HEK293 (cell line): ENCODE data around the gene ZNF710.

Experiments used
- CTCF ChIA-PET: fragments of 350-600 bp; formaldehyde crosslinking; extraction: SDS; loops from one replicate; lab custom pipeline; 2021; ENCODE audit warnings: antibody characterized with exemption; lab: Yijun Ruan, JAX
- POLR2A ChIA-PET: fragments of 300-600 bp; formaldehyde crosslinking; extraction: SDS; loops from one replicate; lab custom pipeline; 2020; ENCODE audit warnings: antibody characterized with exemption, inconsistent platforms; lab: Yijun Ruan, JAX
- H3K27ac ChIP-seq: fragments of 200-500 bp; sonication (Bioruptor generic); 2 replicates; pipeline ENCODE4 v1.5.1; 2014; ENCODE audit warnings: low read depth, low read length, control low read depth, inconsistent platforms; ENCODE audit errors: extremely low read depth
- H3K36me3 ChIP-seq, 2 experiments: fragments of 200-500 bp in 1 of 2; sonication (Bioruptor generic) in 1 of 2; 1 replicate in 1 of 2; 2 replicates in 1 of 2; pipeline ENCODE4 v1.5.1; 2014 to 2017; ENCODE audit warnings: inconsistent platforms in 2 of 2, low read length in 2 of 2; ENCODE audit not compliant: control insufficient read depth in 2 of 2, insufficient read depth in 1 of 2
- H3K4me1 ChIP-seq: fragments of 200-500 bp; sonication (Bioruptor generic); 2 replicates; pipeline ENCODE4 v1.5.1; 2014; ENCODE audit warnings: mild to moderate bottlenecking, low read length, inconsistent platforms; ENCODE audit not compliant: control insufficient read depth, insufficient read depth
- H3K4me3 ChIP-seq: 2 replicates; pipeline ENCODE4 v1.5.1; 2011; ENCODE audit warnings: low read depth, mild to moderate bottlenecking, control low read depth, low read length, moderate library complexity
- H3K9me3 ChIP-seq: fragments of 200-500 bp; sonication (Bioruptor generic); 2 replicates; pipeline ENCODE4 v1.5.1; 2014; ENCODE audit warnings: low read depth, low read length, inconsistent platforms; ENCODE audit not compliant: control insufficient read depth, insufficient read depth
- EGR2 ChIP-seq: fragments of 450-650 bp; formaldehyde crosslinking; IDR thresholded peaks from 2 replicates; pipeline ENCODE4 v1.5.1; 2016; ENCODE audit warnings: low read depth, missing biosample characterization, missing genetic modification characterization
- HOXC10 ChIP-seq: sonication (generic); formaldehyde crosslinking; IDR thresholded peaks from 2 replicates; pipeline ENCODE4 v1.8.1; 2023; ENCODE audit warnings: mild to moderate bottlenecking, missing genetic modification reagents
- KLF1 ChIP-seq: fragments of 450-650 bp; formaldehyde crosslinking; IDR thresholded peaks from 2 replicates; pipeline ENCODE4 v1.5.1; 2016; ENCODE audit warnings: missing biosample characterization, missing genetic modification characterization
- RBAK ChIP-seq: fragments of 450-650 bp; formaldehyde crosslinking; IDR thresholded peaks from 2 replicates; pipeline ENCODE4 v1.5.1; 2016; ENCODE audit warnings: missing biosample characterization, missing genetic modification characterization
- SP2 ChIP-seq: fragments of 450-650 bp; formaldehyde crosslinking; IDR thresholded peaks from 2 replicates; pipeline ENCODE4 v1.5.1; 2016; ENCODE audit warnings: missing biosample characterization, missing genetic modification characterization
- TRIM28 ChIP-seq: IDR thresholded peaks from 2 replicates; pipeline ENCODE4 v1.6.1; 2011; ENCODE audit warnings: low read length, control low read depth, borderline replicate concordance
- YY1 ChIP-seq: fragments of 450-650 bp; formaldehyde crosslinking; IDR thresholded peaks from 2 replicates; pipeline ENCODE4 v1.5.1; 2018; ENCODE audit warnings: missing biosample characterization, missing genetic modification characterization
- ZBTB1 ChIP-seq: fragments of 450-650 bp; formaldehyde crosslinking; IDR thresholded peaks from 2 replicates; pipeline ENCODE4 v1.5.1; 2016; ENCODE audit warnings: missing biosample characterization, missing genetic modification characterization
- ZNF112 ChIP-seq: fragments of 450-650 bp; formaldehyde crosslinking; IDR thresholded peaks from 2 replicates; pipeline ENCODE4 v1.5.0; 2017; ENCODE audit warnings: missing biosample characterization, missing genetic modification characterization
- ZNF114 ChIP-seq: fragments of 450-650 bp; formaldehyde crosslinking; IDR thresholded peaks from 2 replicates; pipeline ENCODE4 v1.5.0; 2017; ENCODE audit warnings: missing biosample characterization, missing genetic modification characterization
- ZNF184 ChIP-seq: fragments of 450-650 bp; IDR thresholded peaks from 2 replicates; pipeline ENCODE4 v1.5.1; 2018; ENCODE audit warnings: missing biosample characterization, mild to moderate bottlenecking, missing genetic modification characterization
- ZNF366 ChIP-seq: fragments of 450-650 bp; formaldehyde crosslinking; conservative IDR thresholded peaks from 2 replicates; pipeline ENCODE4 v1.5.1; 2016; ENCODE audit warnings: missing biosample characterization, missing genetic modification characterization
- ZNF394 ChIP-seq: fragments of 450-650 bp; formaldehyde crosslinking; IDR thresholded peaks from 2 replicates; pipeline ENCODE4 v1.5.1; 2016; ENCODE audit warnings: missing biosample characterization, missing genetic modification characterization, mild to moderate bottlenecking, moderate library complexity, borderline replicate concordance
- ZNF473 ChIP-seq: fragments of 450-650 bp; formaldehyde crosslinking; IDR thresholded peaks from 2 replicates; pipeline ENCODE4 v1.5.1; 2017; ENCODE audit warnings: missing biosample characterization, missing genetic modification characterization
- ZNF501 ChIP-seq: fragments of 450-650 bp; formaldehyde crosslinking; IDR thresholded peaks from 2 replicates; pipeline ENCODE4 v1.5.1; 2016; ENCODE audit warnings: missing biosample characterization, missing genetic modification characterization
- ZNF510 ChIP-seq: fragments of 450-650 bp; formaldehyde crosslinking; IDR thresholded peaks from 2 replicates; pipeline ENCODE4 v1.5.1; 2018; ENCODE audit warnings: mild to moderate bottlenecking, missing genetic modification characterization, missing biosample characterization; ENCODE audit not compliant: insufficient replicate concordance
- ZNF530 ChIP-seq: fragments of 450-650 bp; formaldehyde crosslinking; IDR thresholded peaks from 2 replicates; pipeline ENCODE4 v1.5.1; 2016; ENCODE audit warnings: low read depth, missing biosample characterization, missing genetic modification characterization
- ZNF585B ChIP-seq: fragments of 450-650 bp; formaldehyde crosslinking; IDR thresholded peaks from 2 replicates; pipeline ENCODE4 v1.5.1; 2016; ENCODE audit warnings: missing biosample characterization, missing genetic modification characterization
- ZNF596 ChIP-seq: fragments of 450-650 bp; IDR thresholded peaks from 2 replicates; pipeline ENCODE4 v1.5.0; 2018; ENCODE audit warnings: missing biosample characterization, mild to moderate bottlenecking, missing genetic modification characterization, moderate library complexity
- ZNF629 ChIP-seq: fragments of 450-650 bp; formaldehyde crosslinking; IDR thresholded peaks from 2 replicates; pipeline ENCODE4 v1.5.1; 2017; ENCODE audit warnings: missing biosample characterization, missing genetic modification characterization
- ZNF707 ChIP-seq: fragments of 450-650 bp; formaldehyde crosslinking; IDR thresholded peaks from 2 replicates; pipeline ENCODE4 v1.5.1; 2016; ENCODE audit warnings: missing biosample characterization, missing genetic modification characterization
- ZSCAN23 ChIP-seq: fragments of 450-650 bp; formaldehyde crosslinking; IDR thresholded peaks from 2 replicates; pipeline ENCODE4 v1.5.1; 2016; ENCODE audit warnings: missing biosample characterization, missing genetic modification characterization
- ZSCAN30 ChIP-seq: fragments of 450-650 bp; IDR thresholded peaks from 2 replicates; pipeline ENCODE4 v1.5.1; 2018; ENCODE audit warnings: missing biosample characterization, mild to moderate bottlenecking, missing genetic modification characterization, moderate library complexity
- TF ChIP-seq, protein P1 (sequence below): fragments of 450-650 bp; formaldehyde crosslinking; IDR thresholded peaks from 2 replicates; pipeline ENCODE4 v1.5.1; 2016; ENCODE audit warnings: missing biosample characterization, missing genetic modification characterization
- TF ChIP-seq, protein P2 (sequence below): fragments of 450-650 bp; formaldehyde crosslinking; IDR thresholded peaks from 2 replicates; pipeline ENCODE4 v1.5.1; 2016; ENCODE audit warnings: missing biosample characterization, missing genetic modification characterization
- TF ChIP-seq, protein P3 (sequence below): fragments of 450-650 bp; formaldehyde crosslinking; IDR thresholded peaks from 2 replicates; pipeline ENCODE4 v1.5.1; 2016; ENCODE audit warnings: missing biosample characterization, missing genetic modification characterization, borderline replicate concordance
- TF ChIP-seq, protein P4 (sequence below): fragments of 450-650 bp; formaldehyde crosslinking; IDR thresholded peaks from 2 replicates; pipeline ENCODE4 v1.5.1; 2016; ENCODE audit warnings: missing biosample characterization, missing genetic modification characterization

Gene ZNF710

DNA sequence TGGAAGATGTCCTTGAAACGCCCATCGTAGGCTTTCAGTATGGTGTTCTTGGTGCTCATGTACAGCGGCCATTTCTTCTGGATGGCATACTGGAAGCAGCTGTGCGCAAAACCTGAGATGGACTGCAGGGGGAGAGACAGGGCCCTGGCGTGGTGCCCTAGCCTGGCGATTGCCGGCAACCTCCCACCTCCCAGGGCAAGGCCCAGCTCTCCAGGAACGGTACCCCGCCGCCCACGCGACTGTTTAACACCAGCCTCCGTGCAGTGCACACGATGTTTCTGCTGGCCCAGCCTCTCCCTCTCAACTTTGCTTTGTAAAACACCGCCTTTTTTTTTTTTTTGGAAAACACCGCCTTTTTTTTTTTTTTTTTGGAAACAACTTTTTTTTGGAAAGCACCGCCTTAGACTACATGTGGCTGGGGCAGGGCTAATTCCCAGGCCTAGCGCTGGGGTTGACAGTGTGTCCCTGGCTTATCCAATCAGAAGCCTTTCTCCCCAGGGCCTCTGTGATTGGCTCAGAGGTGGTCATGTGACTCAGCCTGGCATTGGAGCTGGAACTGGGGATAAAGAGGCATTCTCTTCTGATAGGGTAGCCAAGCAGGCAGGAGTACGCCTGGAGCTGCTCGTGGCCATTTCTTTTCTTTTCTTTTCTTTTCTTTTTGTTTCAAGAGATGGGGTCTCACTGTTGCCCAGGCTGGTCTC lies 86.5 kb downstream of the ZNF710 start (continued):
- TF ChIP-seq ZNF585B, result no peak
- TF ChIP-seq ZNF510, result no peak
- TF ChIP-seq EGR2 (tag by site-specific recombination), result peak; percentile 85
- TF ChIP-seq ZBTB1 (tag by site-specific recombination), result no peak
- TF ChIP-seq ZNF112 (tag by site-specific recombination), result no peak
- no peak for TF ChIP-seq ZSCAN23
- no peak for TF ChIP-seq ZNF184
- no peak for TF ChIP-seq ZNF473 (tag by site-specific recombination)
- no peak for TF ChIP-seq ZNF629 (tag by site-specific recombination)
- TF ChIP-seq, protein P1, sequence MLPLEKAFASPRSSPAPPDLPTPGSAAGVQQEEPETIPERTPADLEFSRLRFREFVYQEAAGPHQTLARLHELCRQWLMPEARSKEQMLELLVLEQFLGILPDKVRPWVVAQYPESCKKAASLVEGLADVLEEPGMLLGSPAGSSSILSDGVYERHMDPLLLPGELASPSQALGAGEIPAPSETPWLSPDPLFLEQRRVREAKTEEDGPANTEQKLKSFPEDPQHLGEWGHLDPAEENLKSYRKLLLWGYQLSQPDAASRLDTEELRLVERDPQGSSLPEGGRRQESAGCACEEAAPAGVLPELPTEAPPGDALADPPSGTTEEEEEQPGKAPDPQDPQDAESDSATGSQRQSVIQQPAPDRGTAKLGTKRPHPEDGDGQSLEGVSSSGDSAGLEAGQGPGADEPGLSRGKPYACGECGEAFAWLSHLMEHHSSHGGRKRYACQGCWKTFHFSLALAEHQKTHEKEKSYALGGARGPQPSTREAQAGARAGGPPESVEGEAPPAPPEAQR (tag by site-specific recombination), result no peak

DNA sequence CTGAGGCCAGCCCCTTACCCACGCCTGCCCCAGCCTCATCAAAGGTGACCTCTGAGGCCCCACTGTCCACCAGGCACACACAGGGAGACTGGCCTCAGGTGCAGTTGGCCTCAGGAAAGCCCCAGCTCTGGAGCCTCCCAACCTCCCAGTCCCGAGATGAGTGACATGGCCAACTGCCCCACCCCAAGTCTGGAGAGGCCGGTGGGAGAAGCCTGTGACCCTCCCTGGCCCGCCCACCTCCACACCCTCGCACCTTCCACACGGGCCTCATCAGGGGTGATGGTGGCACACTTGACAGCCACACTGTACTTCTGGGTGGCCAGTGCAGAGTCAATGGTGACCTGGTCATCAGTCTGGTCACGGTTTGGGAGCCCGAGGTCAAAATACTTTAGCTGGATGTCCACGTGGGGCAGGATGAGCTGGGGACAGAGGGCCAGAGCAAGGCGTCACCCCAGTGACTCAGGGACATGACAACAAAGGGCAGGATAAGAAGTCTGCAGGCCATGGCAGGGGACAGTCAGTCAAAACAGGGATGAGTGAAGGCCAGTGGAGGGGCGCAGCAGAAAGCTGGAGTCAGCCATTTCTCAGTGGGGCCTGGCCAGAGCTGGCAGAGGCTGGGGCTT lies 89.2 kb downstream of the ZNF710 start:
- POLR2A ChIA-PET, result no interaction called here
- H3K4me1 ChIP-seq, result peaks cover 1% of the 10 kb centered on the region; the same call in 1 of the 2 replicates
- H3K36me3 ChIP-seq, result peaks cover 4 to 19% of the 10 kb centered on the region in 2 experiments; a peak in 2 of 3 replicates
- CTCF ChIA-PET, result interaction anchor here (1.2 to 2.2 kb wide), 3 partner anchors 131 to 330 kb away, joined by 3 to 4 read pairs (median 4); no protein-coding TSS in a partner anchor
- no peaks in the 10 kb centered on the region for H3K9me3 ChIP-seq
- TF ChIP-seq ZNF596 (tag by site-specific recombination), result no peak
- peak; percentile 62 for TF ChIP-seq KLF1 (tag by site-specific recombination)
- H3K4me3 ChIP-seq, result no peak overlapping the region
- H3K27ac ChIP-seq, result no peak overlapping the region

DNA sequence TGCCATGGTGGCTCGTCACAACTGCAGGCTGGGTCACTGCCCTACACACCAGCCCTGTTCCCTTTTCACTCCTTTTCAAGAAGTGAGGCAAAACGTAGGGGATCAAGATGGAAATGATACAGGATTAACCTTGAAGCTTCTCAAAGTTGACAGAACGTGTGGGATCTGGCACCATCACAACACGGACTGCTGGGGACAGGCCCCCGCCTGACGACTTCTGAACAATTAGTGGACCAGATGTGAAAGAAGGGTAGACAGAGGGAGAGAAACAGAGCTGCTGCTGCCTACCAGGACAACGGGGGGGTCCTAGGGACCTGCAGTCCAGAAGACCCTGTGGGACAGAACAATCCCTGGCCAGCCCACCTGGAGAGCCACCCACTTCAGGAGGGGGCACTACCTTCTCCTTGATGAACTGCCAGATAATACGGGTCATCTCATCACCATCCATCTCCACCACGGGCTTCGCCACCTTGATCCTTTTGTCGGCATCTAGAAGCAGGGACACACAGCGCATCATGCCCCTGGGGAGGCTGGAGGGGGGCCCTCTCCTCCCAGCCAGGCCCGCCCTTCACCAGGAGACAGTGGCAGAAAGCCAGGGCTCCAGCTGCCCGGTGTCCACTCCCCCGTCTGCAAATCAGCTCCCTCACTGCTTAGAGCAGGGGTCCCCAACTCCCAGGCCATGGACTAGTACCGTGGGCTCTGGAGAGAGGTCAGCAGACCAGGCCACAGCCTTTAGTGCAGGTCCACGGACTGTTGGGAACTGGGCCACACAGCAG lies 90.2 kb downstream of the ZNF710 start:
- no peak overlapping the region for H3K4me3 ChIP-seq
- H3K9me3 ChIP-seq, result no peaks in the 10 kb centered on the region
- H3K4me1 ChIP-seq, result peaks cover 5% of the 10 kb centered on the region
- H3K27ac ChIP-seq, result no peak overlapping the region
- CTCF ChIA-PET, result interaction anchor here (1.1 to 2.2 kb wide), 3 partner anchors 20 to 331 kb away, joined by 3 to 4 read pairs (median 4); no protein-coding TSS in a partner anchor
- POLR2A ChIA-PET, result interaction anchor here (0.6 to 0.7 kb wide), 3 partner anchors 9 to 14 kb away, joined by 3 read pairs; partner anchors contain the start of gene IDH2
- peaks cover 4 to 15% of the 10 kb centered on the region in 2 experiments; a peak in 2 of 3 replicates for H3K36me3 ChIP-seq
- TF ChIP-seq, protein P2, sequence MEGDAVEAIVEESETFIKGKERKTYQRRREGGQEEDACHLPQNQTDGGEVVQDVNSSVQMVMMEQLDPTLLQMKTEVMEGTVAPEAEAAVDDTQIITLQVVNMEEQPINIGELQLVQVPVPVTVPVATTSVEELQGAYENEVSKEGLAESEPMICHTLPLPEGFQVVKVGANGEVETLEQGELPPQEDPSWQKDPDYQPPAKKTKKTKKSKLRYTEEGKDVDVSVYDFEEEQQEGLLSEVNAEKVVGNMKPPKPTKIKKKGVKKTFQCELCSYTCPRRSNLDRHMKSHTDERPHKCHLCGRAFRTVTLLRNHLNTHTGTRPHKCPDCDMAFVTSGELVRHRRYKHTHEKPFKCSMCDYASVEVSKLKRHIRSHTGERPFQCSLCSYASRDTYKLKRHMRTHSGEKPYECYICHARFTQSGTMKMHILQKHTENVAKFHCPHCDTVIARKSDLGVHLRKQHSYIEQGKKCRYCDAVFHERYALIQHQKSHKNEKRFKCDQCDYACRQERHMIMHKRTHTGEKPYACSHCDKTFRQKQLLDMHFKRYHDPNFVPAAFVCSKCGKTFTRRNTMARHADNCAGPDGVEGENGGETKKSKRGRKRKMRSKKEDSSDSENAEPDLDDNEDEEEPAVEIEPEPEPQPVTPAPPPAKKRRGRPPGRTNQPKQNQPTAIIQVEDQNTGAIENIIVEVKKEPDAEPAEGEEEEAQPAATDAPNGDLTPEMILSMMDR (tag by site-specific recombination), result no peak
- TF ChIP-seq ZNF394 (tag by site-specific recombination) (no peak), TRIM28 (no peak), HOXC10 (CRISPR knock-in tag) (no peak), ZSCAN30 (tag by site-specific recombination) (no peak), ZNF530 (tag by site-specific recombination) (no peak), ZNF707 (no peak), SP2 (tag by site-specific recombination) (no peak), ZNF501 (tag by site-specific recombination) (no peak), ZNF114 (no peak), YY1 (tag by site-specific recombination) (no peak), ZNF366 (no peak), ZNF629 (tag by site-specific recombination) (no peak), RBAK (tag by site-specific recombination) (no peak)
- TF ChIP-seq, protein P3, sequence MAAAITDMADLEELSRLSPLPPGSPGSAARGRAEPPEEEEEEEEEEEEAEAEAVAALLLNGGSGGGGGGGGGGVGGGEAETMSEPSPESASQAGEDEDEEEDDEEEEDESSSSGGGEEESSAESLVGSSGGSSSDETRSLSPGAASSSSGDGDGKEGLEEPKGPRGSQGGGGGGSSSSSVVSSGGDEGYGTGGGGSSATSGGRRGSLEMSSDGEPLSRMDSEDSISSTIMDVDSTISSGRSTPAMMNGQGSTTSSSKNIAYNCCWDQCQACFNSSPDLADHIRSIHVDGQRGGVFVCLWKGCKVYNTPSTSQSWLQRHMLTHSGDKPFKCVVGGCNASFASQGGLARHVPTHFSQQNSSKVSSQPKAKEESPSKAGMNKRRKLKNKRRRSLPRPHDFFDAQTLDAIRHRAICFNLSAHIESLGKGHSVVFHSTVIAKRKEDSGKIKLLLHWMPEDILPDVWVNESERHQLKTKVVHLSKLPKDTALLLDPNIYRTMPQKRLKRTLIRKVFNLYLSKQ, result no peak
- TF ChIP-seq, protein P4, sequence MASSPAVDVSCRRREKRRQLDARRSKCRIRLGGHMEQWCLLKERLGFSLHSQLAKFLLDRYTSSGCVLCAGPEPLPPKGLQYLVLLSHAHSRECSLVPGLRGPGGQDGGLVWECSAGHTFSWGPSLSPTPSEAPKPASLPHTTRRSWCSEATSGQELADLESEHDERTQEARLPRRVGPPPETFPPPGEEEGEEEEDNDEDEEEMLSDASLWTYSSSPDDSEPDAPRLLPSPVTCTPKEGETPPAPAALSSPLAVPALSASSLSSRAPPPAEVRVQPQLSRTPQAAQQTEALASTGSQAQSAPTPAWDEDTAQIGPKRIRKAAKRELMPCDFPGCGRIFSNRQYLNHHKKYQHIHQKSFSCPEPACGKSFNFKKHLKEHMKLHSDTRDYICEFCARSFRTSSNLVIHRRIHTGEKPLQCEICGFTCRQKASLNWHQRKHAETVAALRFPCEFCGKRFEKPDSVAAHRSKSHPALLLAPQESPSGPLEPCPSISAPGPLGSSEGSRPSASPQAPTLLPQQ (tag by site-specific recombination), result no peak
